NB4 (cell line): ENCODE measurements around the gene UBR3.

Source experiments
- CTCF ChIP-seq: IDR thresholded peaks from one replicate; pipeline ENCODE4 v1.5.1; 2012; ENCODE audit warnings: low read depth, low read length
- MYC ChIP-seq: IDR thresholded peaks from 2 replicates; pipeline ENCODE4 v1.6.1; 2011; ENCODE audit warnings: low read depth, low read length
- POLR2A ChIP-seq: IDR thresholded peaks from 2 replicates; pipeline ENCODE4 v1.6.1; 2011; ENCODE audit warnings: mild to moderate bottlenecking; ENCODE audit not compliant: insufficient read length; ENCODE audit errors: extremely low read depth
- TF ChIP-seq, protein P1 (sequence below): IDR thresholded peaks from 2 replicates; pipeline ENCODE4 v1.6.1; 2011; ENCODE audit warnings: low read depth, low read length

DNA sequence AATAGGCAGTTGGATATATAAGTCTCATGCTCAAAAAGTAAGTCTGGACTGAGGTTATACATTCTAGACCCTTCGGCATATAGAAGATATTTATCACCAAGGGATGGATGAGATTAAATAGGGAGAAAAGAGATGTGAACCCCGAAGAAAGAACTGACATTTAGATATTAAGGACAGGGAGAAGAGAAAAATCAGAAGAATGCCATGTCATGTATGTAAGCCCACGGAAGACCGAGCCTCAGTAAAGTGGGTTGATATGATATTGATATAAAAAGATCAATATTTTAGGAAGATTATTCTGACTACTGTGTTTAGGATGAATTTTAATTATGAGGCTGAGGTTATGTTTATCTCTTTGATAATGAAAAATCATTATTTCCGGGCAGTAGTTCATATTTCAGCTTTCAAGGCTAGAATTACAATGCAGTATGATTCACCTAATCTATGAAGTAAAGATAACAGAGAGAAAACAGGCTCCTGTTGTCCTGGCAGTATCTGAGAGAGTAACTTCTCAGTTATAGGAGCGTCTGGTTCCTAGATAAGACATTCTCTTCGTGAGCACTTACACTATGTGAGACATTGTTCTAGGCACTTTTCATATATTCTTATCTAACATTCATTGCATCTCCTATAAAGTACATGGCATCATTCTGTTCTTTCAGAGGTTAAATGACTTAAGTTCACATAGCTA is 83.0 kb downstream of the UBR3 start:
- TF ChIP-seq, protein P1, sequence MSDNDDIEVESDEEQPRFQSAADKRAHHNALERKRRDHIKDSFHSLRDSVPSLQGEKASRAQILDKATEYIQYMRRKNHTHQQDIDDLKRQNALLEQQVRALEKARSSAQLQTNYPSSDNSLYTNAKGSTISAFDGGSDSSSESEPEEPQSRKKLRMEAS = no peak
- no peak for TF ChIP-seq CTCF
- no peak for TF ChIP-seq POLR2A
- no peak for TF ChIP-seq MYC
